ENCODE measurements around the gene AGPAT3.

The AGPAT3 gene

DNA sequence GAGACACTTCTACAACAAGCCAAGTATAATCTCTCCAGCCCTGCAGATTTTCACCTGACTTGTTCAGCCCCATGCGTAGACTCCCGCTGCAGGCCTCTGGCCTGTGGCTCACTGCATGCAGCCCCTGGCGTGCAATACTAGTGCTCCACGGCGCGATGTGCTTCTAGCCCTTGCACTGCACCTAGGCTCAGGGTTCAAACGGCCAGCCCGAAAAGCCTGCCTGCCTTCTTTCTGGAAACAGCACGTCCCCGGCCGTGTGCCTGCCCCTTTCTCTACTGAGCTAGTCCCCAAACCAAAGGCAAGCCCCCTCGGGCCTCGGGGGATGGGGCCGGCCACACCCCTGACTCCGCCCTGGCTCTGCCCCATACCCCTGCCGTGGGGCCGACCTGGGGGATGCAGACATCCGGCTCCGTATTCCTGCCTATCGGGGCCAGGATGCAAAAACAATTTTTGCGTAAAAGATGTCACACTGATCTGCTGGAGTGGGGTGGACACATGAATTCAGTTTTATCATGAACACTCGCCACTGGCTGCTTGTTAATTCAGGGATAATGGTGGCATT lies 120.7 kb downstream of the AGPAT3 start:
- peaks cover 0 to 33% (median 23%) of the 10 kb centered on the region in 5 donors for H3K36me3 ChIP-seq (ENCODE audit: control insufficient read depth in 5 of 5, insufficient read depth in 5 of 5, low read length in 5 of 5)
- H3K4me3 ChIP-seq (ENCODE audit: low read depth in 1 of 5, low read length in 5 of 5) = no peak overlapping the region
- no peaks in the 10 kb centered on the region for H3K9me3 ChIP-seq (ENCODE audit: control insufficient read depth in 5 of 5, low read length in 5 of 5)
- H3K4me1 ChIP-seq (ENCODE audit: control insufficient read depth in 5 of 5, insufficient read depth in 5 of 5, low read length in 5 of 5) = peaks cover 0 to 11% (median 9%) of the 10 kb centered on the region in 5 donors
- H3K9ac ChIP-seq (ENCODE audit: low read length in 5 of 5) = no peak overlapping the region
- no peak overlapping the region for H3K27ac ChIP-seq (ENCODE audit: low read depth, low read length)
- no peaks in the 10 kb centered on the region for H3K27me3 ChIP-seq (ENCODE audit: control insufficient read depth in 5 of 5, insufficient read depth in 4 of 5, low read length in 5 of 5)

DNA sequence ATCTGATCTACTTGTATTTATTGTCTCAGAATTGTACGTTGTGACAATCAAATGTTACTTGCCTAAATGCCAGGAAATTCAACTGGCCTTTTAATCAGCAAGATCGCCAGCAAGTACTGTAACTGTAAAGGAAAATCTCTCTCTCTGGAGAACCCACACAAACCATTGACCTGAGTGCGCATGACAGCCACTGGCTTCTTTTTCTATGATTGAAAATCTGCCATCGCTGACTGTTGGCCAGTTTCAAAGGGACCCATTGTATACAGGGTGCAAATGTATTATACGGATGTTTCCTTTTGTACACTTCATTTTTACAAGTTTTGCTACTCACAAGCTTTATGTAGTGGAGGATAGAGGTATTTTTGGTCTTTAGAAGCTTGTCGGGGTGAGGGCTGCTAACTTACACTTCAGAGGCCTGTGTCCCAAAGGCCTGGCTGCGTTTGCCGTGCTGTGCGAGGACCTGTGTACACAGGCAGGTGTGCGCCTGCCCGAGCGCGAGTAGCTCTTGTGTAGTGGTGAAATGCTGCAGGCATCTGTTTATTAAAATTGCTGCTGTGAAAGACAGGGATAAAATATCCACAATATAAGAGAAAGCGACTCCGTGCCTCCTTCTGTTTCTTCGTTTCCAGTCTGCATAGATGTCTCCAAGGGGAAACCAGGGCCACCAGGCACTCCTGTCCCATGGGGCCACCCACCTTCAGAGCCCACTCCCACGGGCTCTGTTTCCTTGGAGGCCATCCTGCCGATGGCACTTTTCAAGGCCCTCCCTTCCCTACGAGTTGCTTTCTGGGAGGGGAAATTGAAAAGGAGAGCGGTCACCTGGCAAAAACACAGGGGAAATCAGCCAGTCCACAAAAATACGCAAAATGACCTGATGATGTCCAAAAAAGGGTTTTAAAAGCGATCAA lies 121.8 kb downstream of the AGPAT3 start:
- Histone ChIP-seq H3K36me3 (ENCODE audit: control insufficient read depth in 5 of 5, insufficient read depth in 5 of 5, low read length in 5 of 5) (peaks cover 0 to 23% (median 13%) of the 10 kb centered on the region in 5 donors), H3K9me3 (ENCODE audit: control insufficient read depth in 5 of 5, low read length in 5 of 5) (no peaks in the 10 kb centered on the region), H3K4me1 (ENCODE audit: control insufficient read depth in 5 of 5, insufficient read depth in 5 of 5, low read length in 5 of 5) (peaks cover 0 to 11% (median 9%) of the 10 kb centered on the region in 5 donors), H3K27me3 (ENCODE audit: control insufficient read depth in 5 of 5, insufficient read depth in 4 of 5, low read length in 5 of 5) (peaks cover 0 to under 1% (median 0%) of the 10 kb centered on the region in 5 donors), H3K27ac (ENCODE audit: low read depth, low read length) (no peak overlapping the region), H3K4me3 (ENCODE audit: low read depth in 1 of 5, low read length in 5 of 5) (no peak overlapping the region), H3K9ac (ENCODE audit: low read length in 5 of 5) (no peak overlapping the region)

DNA sequence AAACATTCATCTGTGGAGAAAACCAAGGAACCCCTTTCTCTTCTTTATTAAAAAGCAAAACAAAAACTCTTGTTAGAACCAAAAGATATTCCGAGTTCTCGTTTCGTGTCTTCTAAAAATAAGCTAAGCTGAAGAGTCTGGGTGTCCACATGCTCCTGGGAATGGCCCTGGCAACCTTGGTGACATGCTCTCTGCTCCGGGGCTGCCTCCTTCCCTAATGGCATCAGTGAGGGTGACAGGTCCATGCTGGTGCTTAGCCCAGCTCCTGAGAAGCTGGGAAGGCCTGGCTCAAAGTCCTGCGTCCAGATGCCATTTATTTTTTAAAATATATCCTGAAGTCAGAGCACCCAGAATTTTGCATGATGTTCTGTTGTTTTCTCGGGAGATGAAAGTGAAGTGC lies 122.5 kb downstream of the AGPAT3 start:
- Histone ChIP-seq H3K4me3 (ENCODE audit: low read depth in 1 of 5, low read length in 5 of 5) (no peak overlapping the region), H3K36me3 (ENCODE audit: control insufficient read depth in 5 of 5, insufficient read depth in 5 of 5, low read length in 5 of 5) (peaks cover 0 to 16% (median 6%) of the 10 kb centered on the region in 5 donors), H3K9me3 (ENCODE audit: control insufficient read depth in 5 of 5, low read length in 5 of 5) (no peaks in the 10 kb centered on the region), H3K9ac (ENCODE audit: low read length in 5 of 5) (no peak overlapping the region), H3K27ac (ENCODE audit: low read depth, low read length) (no peak overlapping the region), H3K27me3 (ENCODE audit: control insufficient read depth in 5 of 5, insufficient read depth in 4 of 5, low read length in 5 of 5) (peaks cover 0 to 4% (median 0%) of the 10 kb centered on the region in 5 donors), H3K4me1 (ENCODE audit: control insufficient read depth in 5 of 5, insufficient read depth in 5 of 5, low read length in 5 of 5) (peaks cover 0 to 11% (median 9%) of the 10 kb centered on the region in 5 donors)

DNA sequence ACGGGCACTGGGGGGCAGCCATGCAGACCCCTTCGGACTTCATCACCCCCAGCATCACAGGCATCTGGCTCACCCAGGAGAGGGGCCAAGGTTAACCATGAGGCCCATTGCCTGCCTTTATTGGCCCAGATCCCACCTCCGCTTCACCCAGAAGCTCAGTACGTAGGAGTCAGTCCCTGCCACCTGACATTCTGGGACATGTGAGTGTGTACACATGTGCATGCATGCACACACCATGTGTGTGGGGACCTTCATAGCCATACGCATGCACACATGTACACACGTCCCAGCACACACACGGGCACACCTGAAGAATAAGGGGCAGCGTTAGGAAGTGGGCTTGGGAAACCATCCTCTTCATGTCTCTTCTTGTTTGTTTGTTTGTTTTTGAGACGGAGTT lies 123.0 kb downstream of the AGPAT3 start:
- H3K4me1 ChIP-seq (ENCODE audit: control insufficient read depth in 5 of 5, insufficient read depth in 5 of 5, low read length in 5 of 5) = peaks cover 0 to 11% (median 9%) of the 10 kb centered on the region in 5 donors
- peaks cover 0 to 11% (median 2%) of the 10 kb centered on the region in 5 donors for H3K36me3 ChIP-seq (ENCODE audit: control insufficient read depth in 5 of 5, insufficient read depth in 5 of 5, low read length in 5 of 5)
- H3K9me3 ChIP-seq (ENCODE audit: control insufficient read depth in 5 of 5, low read length in 5 of 5) = no peaks in the 10 kb centered on the region
- no peak overlapping the region for H3K4me3 ChIP-seq (ENCODE audit: low read depth in 1 of 5, low read length in 5 of 5)
- H3K9ac ChIP-seq (ENCODE audit: low read length in 5 of 5) = no peak overlapping the region
- H3K27ac ChIP-seq (ENCODE audit: low read depth, low read length) = no peak overlapping the region
- peaks cover 0 to 4% (median 0%) of the 10 kb centered on the region in 5 donors for H3K27me3 ChIP-seq (ENCODE audit: control insufficient read depth in 5 of 5, insufficient read depth in 4 of 5, low read length in 5 of 5)

DNA sequence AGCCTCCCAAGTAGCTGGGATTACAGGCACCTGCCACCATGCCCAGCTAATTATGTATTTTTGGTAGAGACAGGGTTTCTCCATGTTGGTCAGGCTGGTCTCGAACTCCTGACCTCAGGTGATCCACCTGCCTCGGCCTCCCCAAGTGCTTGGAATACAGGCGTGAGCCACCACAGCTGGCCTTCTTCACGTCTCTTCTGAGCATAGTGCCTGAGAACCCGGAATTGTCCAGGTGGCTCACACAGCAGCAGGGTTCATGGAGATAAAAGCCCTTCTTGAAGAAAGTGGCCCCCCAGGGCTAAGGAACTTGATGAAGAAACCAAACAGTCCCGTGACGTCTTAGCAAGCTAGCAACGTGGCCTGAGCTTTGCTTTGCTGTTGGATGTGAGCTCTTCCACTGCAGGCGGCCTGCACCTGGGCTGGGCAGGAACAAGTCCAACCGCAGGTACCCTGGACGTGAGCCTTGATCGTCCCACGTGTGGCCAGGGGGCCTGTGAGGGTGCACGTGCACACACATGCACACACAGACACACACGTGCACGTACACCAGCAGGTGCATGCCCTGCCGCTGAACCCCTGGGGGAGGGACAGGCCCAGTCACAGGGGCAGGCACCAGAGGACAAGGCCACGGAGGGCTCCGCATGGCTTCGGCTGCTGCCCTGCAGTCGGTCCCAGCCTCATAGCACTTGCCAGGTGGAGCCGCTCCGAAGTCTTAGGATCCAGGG lies 123.6 kb downstream of the AGPAT3 start:
- Histone ChIP-seq H3K4me3 (ENCODE audit: low read depth in 1 of 5, low read length in 5 of 5) (no peak overlapping the region), H3K27me3 (ENCODE audit: control insufficient read depth in 5 of 5, insufficient read depth in 4 of 5, low read length in 5 of 5) (peaks cover 0 to 7% (median 2%) of the 10 kb centered on the region in 5 donors), H3K27ac (ENCODE audit: low read depth, low read length) (no peak overlapping the region), H3K9me3 (ENCODE audit: control insufficient read depth in 5 of 5, low read length in 5 of 5) (no peaks in the 10 kb centered on the region), H3K9ac (ENCODE audit: low read length in 5 of 5) (no peak overlapping the region), H3K4me1 (ENCODE audit: control insufficient read depth in 5 of 5, insufficient read depth in 5 of 5, low read length in 5 of 5) (peaks cover 0 to 11% (median 9%) of the 10 kb centered on the region in 5 donors), H3K36me3 (ENCODE audit: control insufficient read depth in 5 of 5, insufficient read depth in 5 of 5, low read length in 5 of 5) (peaks cover 0 to 6% (median 0%) of the 10 kb centered on the region in 5 donors)

DNA sequence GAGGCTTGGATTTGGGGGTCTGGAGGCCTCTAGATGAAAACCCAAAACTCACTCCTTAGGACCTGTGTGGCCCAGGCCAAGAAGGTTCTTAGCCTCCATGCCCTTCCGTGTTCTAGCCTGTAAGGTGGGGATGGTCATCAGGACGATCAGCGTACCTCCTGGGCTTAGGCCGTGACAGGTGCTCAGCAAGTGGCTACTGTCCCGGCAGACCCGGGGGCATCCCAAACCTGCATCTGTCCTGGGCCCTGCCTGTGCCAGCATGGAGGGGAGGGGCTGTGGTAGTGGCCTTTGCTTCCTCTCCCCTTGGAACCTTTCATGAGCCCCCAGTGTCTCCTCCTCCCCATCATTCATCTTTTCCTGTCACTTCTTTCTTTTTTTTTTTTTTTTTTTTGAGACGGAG lies 124.4 kb downstream of the AGPAT3 start:
- Histone ChIP-seq H3K4me1 (ENCODE audit: control insufficient read depth in 5 of 5, insufficient read depth in 5 of 5, low read length in 5 of 5) (peaks cover 0 to 11% (median 9%) of the 10 kb centered on the region in 5 donors), H3K9ac (ENCODE audit: low read length in 5 of 5) (no peak overlapping the region), H3K4me3 (ENCODE audit: low read depth in 1 of 5, low read length in 5 of 5) (no peak overlapping the region), H3K9me3 (ENCODE audit: control insufficient read depth in 5 of 5, low read length in 5 of 5) (no peaks in the 10 kb centered on the region), H3K27ac (ENCODE audit: low read depth, low read length) (no peak overlapping the region), H3K36me3 (ENCODE audit: control insufficient read depth in 5 of 5, insufficient read depth in 5 of 5, low read length in 5 of 5) (no peaks in the 10 kb centered on the region), H3K27me3 (ENCODE audit: control insufficient read depth in 5 of 5, insufficient read depth in 4 of 5, low read length in 5 of 5) (peaks cover 0 to 14% (median 10%) of the 10 kb centered on the region in 5 donors)

DNA sequence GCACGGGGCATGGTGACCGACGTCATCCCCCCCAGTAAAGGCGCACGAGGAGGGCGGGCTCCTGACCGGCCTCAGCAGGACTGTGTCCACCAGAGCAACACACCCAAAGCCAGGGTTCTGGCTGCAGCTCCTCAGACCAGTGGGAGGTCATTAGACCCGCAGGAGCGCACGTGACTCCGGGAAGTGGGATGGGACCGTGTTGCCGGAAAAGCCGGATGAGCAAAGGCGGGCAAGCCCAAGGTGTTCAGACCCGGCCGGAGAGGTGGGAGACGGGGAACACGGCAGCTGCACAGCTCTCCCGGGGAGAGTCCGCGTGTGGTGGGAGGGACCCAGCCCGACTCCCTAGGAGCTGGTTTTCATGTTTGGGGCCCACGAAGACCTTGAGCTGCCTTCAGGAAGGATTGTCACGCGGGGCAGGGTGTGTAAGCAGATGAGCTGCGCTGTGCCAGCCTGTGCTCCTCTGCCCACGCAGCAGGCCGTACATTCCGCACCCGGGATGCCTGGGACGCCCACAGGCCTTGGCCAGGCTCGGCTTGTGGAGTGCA lies 126.5 kb downstream of the AGPAT3 start:
- Histone ChIP-seq H3K9ac (ENCODE audit: low read length in 5 of 5) (no peak overlapping the region), H3K4me3 (ENCODE audit: low read depth in 1 of 5, low read length in 5 of 5) (no peak overlapping the region), H3K9me3 (ENCODE audit: control insufficient read depth in 5 of 5, low read length in 5 of 5) (no peaks in the 10 kb centered on the region), H3K27ac (ENCODE audit: low read depth, low read length) (no peak overlapping the region), H3K36me3 (ENCODE audit: control insufficient read depth in 5 of 5, insufficient read depth in 5 of 5, low read length in 5 of 5) (no peaks in the 10 kb centered on the region), H3K27me3 (ENCODE audit: control insufficient read depth in 5 of 5, insufficient read depth in 4 of 5, low read length in 5 of 5) (peaks cover 0 to 18% (median 11%) of the 10 kb centered on the region in 5 donors), H3K4me1 (ENCODE audit: control insufficient read depth in 5 of 5, insufficient read depth in 5 of 5, low read length in 5 of 5) (peaks cover 0 to 3% (median 0%) of the 10 kb centered on the region in 5 donors)

DNA sequence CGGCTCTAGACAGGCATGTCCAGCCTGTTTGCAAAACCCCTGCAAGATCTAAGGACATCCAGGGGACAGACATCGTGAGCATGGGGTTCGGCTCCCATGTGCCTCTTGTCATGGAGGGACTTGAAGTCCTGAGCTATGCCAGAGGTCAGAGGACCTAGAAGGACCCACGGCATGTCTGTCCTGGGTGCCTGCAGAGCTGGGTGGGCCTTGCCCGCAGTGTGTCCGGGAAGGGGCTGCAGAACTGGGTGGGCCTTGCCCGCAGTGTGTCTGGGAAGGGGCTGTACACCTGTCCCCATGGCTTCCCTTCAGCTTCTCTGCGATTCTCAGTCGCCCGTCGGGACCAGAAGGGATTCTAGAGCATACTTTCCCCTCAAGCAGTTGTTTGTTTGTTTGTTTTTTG lies 127.1 kb downstream of the AGPAT3 start:
- no peak overlapping the region for H3K4me3 ChIP-seq (ENCODE audit: low read depth in 1 of 5, low read length in 5 of 5)
- H3K27ac ChIP-seq (ENCODE audit: low read depth, low read length) = no peak overlapping the region
- H3K4me1 ChIP-seq (ENCODE audit: control insufficient read depth in 5 of 5, insufficient read depth in 5 of 5, low read length in 5 of 5) = no peaks in the 10 kb centered on the region
- H3K36me3 ChIP-seq (ENCODE audit: control insufficient read depth in 5 of 5, insufficient read depth in 5 of 5, low read length in 5 of 5) = no peaks in the 10 kb centered on the region
- H3K9me3 ChIP-seq (ENCODE audit: control insufficient read depth in 5 of 5, low read length in 5 of 5) = no peaks in the 10 kb centered on the region
- H3K9ac ChIP-seq (ENCODE audit: low read length in 5 of 5) = no peak overlapping the region
- H3K27me3 ChIP-seq (ENCODE audit: control insufficient read depth in 5 of 5, insufficient read depth in 4 of 5, low read length in 5 of 5) = peaks cover 0 to 18% (median 11%) of the 10 kb centered on the region in 5 donors

DNA sequence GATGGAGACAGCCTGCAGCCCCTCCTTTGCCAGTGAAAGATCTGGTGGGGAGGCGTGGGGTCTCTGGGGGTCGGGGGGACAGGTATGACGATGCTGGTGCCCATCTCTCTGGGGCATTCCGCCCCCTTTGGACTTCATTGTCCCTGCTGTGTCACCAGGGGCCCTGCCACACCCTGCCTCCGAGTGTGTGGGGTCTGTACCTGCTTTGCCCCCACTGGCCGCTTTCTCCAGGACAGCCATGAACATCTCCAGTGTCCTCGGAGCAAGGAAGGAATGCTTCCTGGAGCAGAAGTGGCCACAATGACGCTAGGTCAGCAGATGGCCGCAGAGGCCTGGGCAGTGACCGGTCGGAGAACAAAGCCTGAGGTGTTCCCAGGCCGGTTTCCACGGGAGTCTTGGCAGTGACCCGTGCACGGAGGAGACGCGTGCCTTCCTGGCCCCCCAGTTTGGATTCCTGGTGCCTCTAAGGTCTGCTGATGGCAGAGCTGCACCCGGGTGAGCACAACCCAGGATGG lies 128.5 kb downstream of the AGPAT3 start:
- Histone ChIP-seq H3K9ac (ENCODE audit: low read length in 5 of 5) (no peak overlapping the region), H3K27ac (ENCODE audit: low read depth, low read length) (no peak overlapping the region), H3K4me1 (ENCODE audit: control insufficient read depth in 5 of 5, insufficient read depth in 5 of 5, low read length in 5 of 5) (no peaks in the 10 kb centered on the region)

More for the DNA sequence above, 128.5 kb downstream of the AGPAT3 start:
- Histone ChIP-seq H3K4me3 (ENCODE audit: low read depth in 1 of 5, low read length in 5 of 5) (no peak overlapping the region), H3K36me3 (ENCODE audit: control insufficient read depth in 5 of 5, insufficient read depth in 5 of 5, low read length in 5 of 5) (no peaks in the 10 kb centered on the region), H3K9me3 (ENCODE audit: control insufficient read depth in 5 of 5, low read length in 5 of 5) (peaks cover 0 to 2% (median 0%) of the 10 kb centered on the region in 5 donors), H3K27me3 (ENCODE audit: control insufficient read depth in 5 of 5, insufficient read depth in 4 of 5, low read length in 5 of 5) (peaks cover 0 to 18% (median 11%) of the 10 kb centered on the region in 5 donors)

Data from subcutaneous abdominal adipose tissue (tissue), 5 donors.